ENCODE data around the gene ST14.
"Not testable (repeated sequence)": the region's sequence is repeated elsewhere in the genome, so short reads cannot be mapped to it uniquely, and the experiment has no call there.

ST14 gene

GRCh38 chr11:130189492-130190210, 30.1 kb downstream of the ST14 start:
- peak; percentile 26 to 70 (median 52) for DNase-seq

GRCh38 chr11:130190371-130190881, 30.8 kb downstream of the ST14 start:
- no peak for DNase-seq

GRCh38 chr11:130191896-130192295, 32.3 kb downstream of the ST14 start:
- no peak for DNase-seq

GRCh38 chr11:130192845-130193267, 33.3 kb downstream of the ST14 start:
- no peak for DNase-seq

GRCh38 chr11:130193551-130193950, 34.0 kb downstream of the ST14 start:
- not testable (repeated sequence) for DNase-seq

GRCh38 chr11:130194241-130195023, 34.9 kb downstream of the ST14 start:
- DNase-seq = no peak

- DNase-seq = no peak
These were observed 37.9 kb downstream of the ST14 start for GRCh38 chr11:130197386-130198035.

- no peak for DNase-seq
These were observed 38.7 kb downstream of the ST14 start for GRCh38 chr11:130198292-130198691.

GRCh38 chr11:130198964-130199363, 39.4 kb downstream of the ST14 start:
- DNase-seq = no peak

GRCh38 chr11:130199792-130200191, 40.2 kb downstream of the ST14 start:
- no peak for DNase-seq

- no peak for DNase-seq
These were observed 41.4 kb downstream of the ST14 start for GRCh38 chr11:130201026-130201425.

- peak; percentile 18 to 39 (median 29) for DNase-seq
These were observed 42.6 kb downstream of the ST14 start for GRCh38 chr11:130202009-130202817.

GRCh38 chr11:130202818-130203689, 43.5 kb downstream of the ST14 start:
- peak; percentile 9 to 33 (median 21) for DNase-seq

- no peak for DNase-seq
These were observed 44.5 kb downstream of the ST14 start for GRCh38 chr11:130203766-130204702.

- DNase-seq = no peak
These were observed 45.1 kb downstream of the ST14 start for GRCh38 chr11:130204703-130205095.

- DNase-seq = no peak
These were observed 46.6 kb downstream of the ST14 start for GRCh38 chr11:130206141-130206540.

GRCh38 chr11:130208241-130209127, 48.9 kb downstream of the ST14 start:
- DNase-seq = no peak

- no peak for DNase-seq
These were observed 49.7 kb downstream of the ST14 start for GRCh38 chr11:130209128-130209932.
